GM19238 (cell line): ENCODE measurements around the gene HSPA6.
"Not testable (repeated sequence)": the region's sequence is repeated elsewhere in the genome, so short reads cannot be mapped to it uniquely, and the experiment has no call there.

Experiments used
- DNase-seq: peaks from one replicate; pipeline ENCODE4 v3.0.0; 2011; ENCODE audit warnings: low spot score; ENCODE audit not compliant: insufficient read length

The HSPA6 gene

GRCh38 chr1:161557506-161558450 lies 33.4 kb downstream of the HSPA6 start:
- not testable (repeated sequence) for DNase-seq

GRCh38 chr1:161560960-161561715 lies 36.8 kb downstream of the HSPA6 start:
- not testable (repeated sequence) for DNase-seq

GRCh38 chr1:161562441-161562840 lies 38.1 kb downstream of the HSPA6 start:
- DNase-seq = not testable (repeated sequence)

GRCh38 chr1:161563522-161563921 lies 39.2 kb downstream of the HSPA6 start:
- not testable (repeated sequence) for DNase-seq

- not testable (repeated sequence) for DNase-seq
Observed at GRCh38 chr1:161566602-161566960, 42.2 kb downstream of the HSPA6 start.

- DNase-seq = not testable (repeated sequence)
Observed at GRCh38 chr1:161571703-161572102, 47.4 kb downstream of the HSPA6 start.
